HG02610 (cell line): ENCODE results near the gene CGB3.

Experiments
- ATAC-seq: cut with Tn5 transposase; IDR thresholded peaks from one replicate; pipeline ENCODE4 v1.9.1; 2021; ENCODE audit warnings: mild to moderate bottlenecking, moderate library complexity; ENCODE audit not compliant: unreplicated experiment

Gene CGB3

GRCh38 chr19:49017041-49017665, 7.0 kb downstream of the CGB3 start, which contains the start of gene LHB:
TSS of gene LHB (minus strand) at chr19:49017091. CDS start at chr19:49017081, 10 bp downstream.
- ATAC-seq, result no peak

GRCh38 chr19:49016067-49016839, 7.9 kb downstream of the CGB3 start:
- no peak for ATAC-seq

GRCh38 chr19:49014870-49015255, 9.3 kb downstream of the CGB3 start:
- ATAC-seq, result no peak

GRCh38 chr19:49014123-49014869, 9.8 kb downstream of the CGB3 start:
- no peak for ATAC-seq

GRCh38 chr19:49011194-49011593, 12.9 kb downstream of the CGB3 start:
- ATAC-seq, result no peak

- no peak for ATAC-seq
Measured at GRCh38 chr19:49010453-49010852, 13.7 kb downstream of the CGB3 start.

GRCh38 chr19:49009828-49010227, 14.3 kb downstream of the CGB3 start:
- no peak for ATAC-seq

- no peak for ATAC-seq
Measured at GRCh38 chr19:49006905-49007304, 17.2 kb downstream of the CGB3 start.

GRCh38 chr19:49004964-49005614, 19.0 kb downstream of the CGB3 start:
- ATAC-seq, result no peak

GRCh38 chr19:49004133-49004532, 20.0 kb downstream of the CGB3 start:
- no peak for ATAC-seq

- ATAC-seq, result no peak
Measured at GRCh38 chr19:48999481-49000325, 24.4 kb downstream of the CGB3 start.

GRCh38 chr19:48997972-48998371, 26.2 kb downstream of the CGB3 start:
- ATAC-seq, result no peak

- ATAC-seq, result no peak
Measured at GRCh38 chr19:48994035-48994386, 30.1 kb downstream of the CGB3 start.

GRCh38 chr19:48993175-48994034, 30.7 kb downstream of the CGB3 start, which contains the start of the genes GYS1 and RUVBL2:
TSS of gene GYS1 (minus strand) at chr19:48993309. CDS start at chr19:48993112, 197 bp downstream.
TSS of gene RUVBL2 (plus strand) at chr19:48993887. CDS start at chr19:48993912, 25 bp downstream.
- peak; percentile 88 for ATAC-seq

- ATAC-seq, result no peak
Measured at GRCh38 chr19:48992581-48993174, 31.5 kb downstream of the CGB3 start.

- no peak for ATAC-seq
Measured at GRCh38 chr19:48991873-48992580, 32.1 kb downstream of the CGB3 start.

GRCh38 chr19:48991011-48991609, 33.0 kb downstream of the CGB3 start:
- no peak for ATAC-seq

- no peak for ATAC-seq
Measured at GRCh38 chr19:48990400-48990799, 33.7 kb downstream of the CGB3 start.
